Esophagus squamous epithelium (tissue), 4 donors: ENCODE results near the gene RTN1.

Source experiments
- POLR2A ChIP-seq, 4 donors: fragments of 450-650 bp; IDR thresholded peaks; one replicate each; pipeline ENCODE4 v1.6.1; 2017; ENCODE audit warnings: antibody characterized with exemption in 4 of 4, mild to moderate bottlenecking in 4 of 4, moderate library complexity in 3 of 4
- TF ChIP-seq, protein P1 (sequence below), 6 experiments: fragments of 450-650 bp in 4 of 6; fragments of 200-600 bp in 2 of 6; sonication (generic) in 2 of 6; IDR thresholded peaks; one replicate each; pipeline ENCODE4 v1.5.1; 2016 to 2019; ENCODE audit warnings: antibody characterized with exemption in 6 of 6, mild to moderate bottlenecking in 4 of 6, moderate library complexity in 4 of 6

GRCh38 chr14:59622631-59623030, 247.9 kb downstream of the RTN1 start:
- TF ChIP-seq POLR2A (IDR thresholded peaks at IDR 0.05), result no peak
- TF ChIP-seq, protein P1, sequence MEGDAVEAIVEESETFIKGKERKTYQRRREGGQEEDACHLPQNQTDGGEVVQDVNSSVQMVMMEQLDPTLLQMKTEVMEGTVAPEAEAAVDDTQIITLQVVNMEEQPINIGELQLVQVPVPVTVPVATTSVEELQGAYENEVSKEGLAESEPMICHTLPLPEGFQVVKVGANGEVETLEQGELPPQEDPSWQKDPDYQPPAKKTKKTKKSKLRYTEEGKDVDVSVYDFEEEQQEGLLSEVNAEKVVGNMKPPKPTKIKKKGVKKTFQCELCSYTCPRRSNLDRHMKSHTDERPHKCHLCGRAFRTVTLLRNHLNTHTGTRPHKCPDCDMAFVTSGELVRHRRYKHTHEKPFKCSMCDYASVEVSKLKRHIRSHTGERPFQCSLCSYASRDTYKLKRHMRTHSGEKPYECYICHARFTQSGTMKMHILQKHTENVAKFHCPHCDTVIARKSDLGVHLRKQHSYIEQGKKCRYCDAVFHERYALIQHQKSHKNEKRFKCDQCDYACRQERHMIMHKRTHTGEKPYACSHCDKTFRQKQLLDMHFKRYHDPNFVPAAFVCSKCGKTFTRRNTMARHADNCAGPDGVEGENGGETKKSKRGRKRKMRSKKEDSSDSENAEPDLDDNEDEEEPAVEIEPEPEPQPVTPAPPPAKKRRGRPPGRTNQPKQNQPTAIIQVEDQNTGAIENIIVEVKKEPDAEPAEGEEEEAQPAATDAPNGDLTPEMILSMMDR (IDR thresholded peaks at IDR 0.05), result no peak
